SK-N-SH (cell line): ENCODE measurements around the gene SEPTIN11. TPM values are rescaled to one million over a fixed set of nuclear protein-coding genes. Genes with fewer than 3 reads are reported as not detected.

Experiments
- CTCF ChIA-PET: fragments of 300-600, 350-600 bp; formaldehyde crosslinking; extraction: SDS; loops from one replicate; lab custom pipeline; 2021; lab: Yijun Ruan, JAX
- POLR2A ChIA-PET: fragments of 350-600 bp; sonication (Branson Sonifier 250); formaldehyde crosslinking; extraction: SDS; loops from one replicate; lab custom pipeline; 2020; ENCODE audit warnings: antibody characterized with exemption, inconsistent platforms; lab: Yijun Ruan, JAX
- DNase-seq: peaks from one replicate; pipeline ENCODE4 v3.0.0; 2012
- H2AFZ ChIP-seq: fragments of 200-600 bp; sonication (generic); 2 replicates; pipeline ENCODE4 v1.8.1; 2016; ENCODE audit warnings: antibody characterized with exemption, mild to moderate bottlenecking, low read depth
- H3F3A ChIP-seq: fragments of 200-600 bp; sonication (generic); replicated peaks from 2 replicates; pipeline ENCODE3; 2016; ENCODE audit warnings: antibody characterized with exemption, mild to moderate bottlenecking; ENCODE audit not compliant: insufficient read depth
- H3K27ac ChIP-seq, 2 experiments: fragments of 200-500 bp in 1 of 2; fragments of 200-600 bp in 1 of 2; sonication (Bioruptor generic) in 1 of 2; sonication (generic), shearing (Covaris generic) in 1 of 2; 2 replicates each; pipeline versions ENCODE4 v1.5.1 to v1.6.1; 2014 to 2016; ENCODE audit warnings: low read depth in 2 of 2, inconsistent platforms in 1 of 2, low read length in 1 of 2, mild to moderate bottlenecking in 1 of 2, mixed read lengths in 1 of 2
- H3K27me3 ChIP-seq: fragments of 200-600 bp; sonication (generic), shearing (Covaris generic); 2 replicates; pipeline ENCODE4 v1.6.1; 2016; ENCODE audit warnings: mixed run types; ENCODE audit not compliant: insufficient read depth
- H3K36me3 ChIP-seq, 2 experiments: fragments of 200-500 bp in 1 of 2; fragments of 200-600 bp in 1 of 2; sonication (Bioruptor generic) in 1 of 2; sonication (generic) in 1 of 2; replicated peaks in 1 of 2; 2 replicates each; pipeline versions ENCODE3 to v1.5.1; 2014 to 2016; ENCODE audit warnings: low read length in 1 of 2, mild to moderate bottlenecking in 1 of 2; ENCODE audit not compliant: insufficient read depth in 2 of 2, control insufficient read depth in 1 of 2
- H3K4me1 ChIP-seq, 2 experiments: fragments of 200-500 bp in 1 of 2; fragments of 200-600 bp in 1 of 2; sonication (Bioruptor generic) in 1 of 2; sonication (generic), shearing (Covaris generic) in 1 of 2; 2 replicates each; pipeline versions ENCODE4 v1.5.1 to v1.6.1; 2014 to 2016; ENCODE audit warnings: low read depth in 1 of 2, low read length in 1 of 2, mixed run types in 1 of 2; ENCODE audit not compliant: insufficient read depth in 2 of 2, control insufficient read depth in 1 of 2
- H3K4me2 ChIP-seq: fragments of 200-600 bp; sonication (generic), shearing (Covaris generic); 2 replicates; pipeline ENCODE4 v1.6.1; 2017; ENCODE audit warnings: mixed run types
- H3K4me3 ChIP-seq, 2 experiments: fragments of 200-500 bp in 1 of 2; fragments of 200-600 bp in 1 of 2; sonication (Bioruptor generic) in 1 of 2; sonication (generic), shearing (Covaris generic) in 1 of 2; 2 replicates each; pipeline versions ENCODE4 v1.5.1 to v1.8.1; 2014 to 2016; ENCODE audit warnings: low read depth in 2 of 2, inconsistent platforms in 1 of 2, low read length in 1 of 2, mild to moderate bottlenecking in 1 of 2, mixed read lengths in 1 of 2, moderate library complexity in 1 of 2
- H3K79me2 ChIP-seq: fragments of 200-600 bp; sonication (generic); 2 replicates; pipeline ENCODE4 v1.8.1; 2017; ENCODE audit warnings: mild to moderate bottlenecking; ENCODE audit not compliant: insufficient read depth
- H3K9ac ChIP-seq: fragments of 200-600 bp; sonication (generic); 2 replicates; pipeline ENCODE4 v1.6.1; 2017; ENCODE audit warnings: mixed run types
- H3K9me2 ChIP-seq: fragments of 200-600 bp; sonication (generic); 2 replicates; pipeline ENCODE4 v1.6.1; 2017; ENCODE audit warnings: mixed run types
- H3K9me3 ChIP-seq: fragments of 200-600 bp; sonication (generic); 2 replicates; pipeline ENCODE4 v1.6.1; 2017; ENCODE audit warnings: mixed run types, mild to moderate bottlenecking, moderate library complexity
- H4K20me1 ChIP-seq: fragments of 200-600 bp; sonication (generic); 2 replicates; pipeline ENCODE4 v1.6.1; 2017; ENCODE audit warnings: mild to moderate bottlenecking, mixed run types; ENCODE audit not compliant: insufficient read depth
- ELF1 ChIP-seq: IDR thresholded peaks from 2 replicates; pipeline ENCODE4 v1.4.0; 2012
- FOXJ3 ChIP-seq: sonication (generic); formaldehyde crosslinking; IDR thresholded peaks from 2 replicates; pipeline ENCODE4 v1.5.1; 2020; ENCODE audit warnings: mild to moderate bottlenecking, missing genetic modification reagents
- JUND ChIP-seq: IDR thresholded peaks from 2 replicates; pipeline ENCODE4 v1.4.0; 2012
- MAX ChIP-seq: IDR thresholded peaks from 2 replicates; pipeline ENCODE4 v1.4.0; 2012; ENCODE audit warnings: low read depth
- MEF2A ChIP-seq: IDR thresholded peaks from 2 replicates; pipeline ENCODE4 v1.4.0; 2012; ENCODE audit warnings: low read depth, borderline replicate concordance
- REST ChIP-seq: IDR thresholded peaks from 2 replicates; pipeline ENCODE4 v1.6.1; 2012; ENCODE audit warnings: mild to moderate bottlenecking, low read depth, low read length, moderate library complexity
- RXRA ChIP-seq: IDR thresholded peaks from 2 replicates; pipeline ENCODE4 v1.4.0; 2012; ENCODE audit warnings: low read depth, mild to moderate bottlenecking, borderline replicate concordance
- USF1 ChIP-seq: IDR thresholded peaks from 2 replicates; pipeline ENCODE4 v1.4.0; 2012; ENCODE audit warnings: low read depth, borderline replicate concordance
- WGBS: methylation state at CpG from one replicate; pipeline ENCODE4 v1.1.6; 2017; ENCODE audit warnings: low lambda C conversion rate; 5-methylcytosine and 5-hydroxymethylcytosine counted together
- polyA plus RNA-seq, 3 experiments: library from polyadenylated mRNA; depleted of rRNA; stranded (reverse); fragments of >200 nt; gene quantifications; 2 replicates each; pipeline ENCODE4 v1.2.3, GENCODE V29; 2012

Gene SEPTIN11
- polyA plus RNA-seq, 1 of the 3 experiments (the other 2 are of a cell fraction), result 47.4 TPM

- 86% methylated on average over 5 of the region's 5 CpGs for WGBS
- CTCF ChIA-PET, result no interaction called here
- POLR2A ChIA-PET, result no interaction called here
Observed at GRCh38 chr4:76923619-76924357, 25.8 kb upstream of the SEPTIN11 start.

More at GRCh38 chr4:76923619-76924357, 25.8 kb upstream of the SEPTIN11 start:
- no peak overlapping the region for H2AFZ ChIP-seq
- H3K79me2 ChIP-seq, result no peaks in the 10 kb centered on the region
- H3K4me1 ChIP-seq, result no peaks in the 10 kb centered on the region
- H3K36me3 ChIP-seq, result no peaks in the 10 kb centered on the region
- H3K9me2 ChIP-seq, result no peaks in the 10 kb centered on the region
- H3K4me3 ChIP-seq, result no peak overlapping the region
- no peak overlapping the region for H3K27ac ChIP-seq
- H3K9me3 ChIP-seq, result no peaks in the 10 kb centered on the region
- no peaks in the 10 kb centered on the region for H3K27me3 ChIP-seq
- no peak overlapping the region for H3K4me2 ChIP-seq
- no peaks in the 10 kb centered on the region for H3F3A ChIP-seq
- no peak overlapping the region for H3K9ac ChIP-seq
- no peak for TF ChIP-seq ELF1
- no peak for TF ChIP-seq JUND
- TF ChIP-seq FOXJ3, result no peak
- no peak for TF ChIP-seq MEF2A
- no peak for TF ChIP-seq REST
- TF ChIP-seq MAX, result no peak
- TF ChIP-seq RXRA, result no peak
- no peak for TF ChIP-seq USF1
- H4K20me1 ChIP-seq, result no peaks in the 10 kb centered on the region
- DNase-seq, result no peak
